H9 (cell line): ENCODE data around the gene SORBS1. TPM values are rescaled to one million over a fixed set of nuclear protein-coding genes. Genes with fewer than 3 reads are reported as not detected.

Source experiments
- DNase-seq: peaks from one replicate; pipeline ENCODE4 v3.0.0-alpha.2; 2017
- H2AFZ ChIP-seq: one replicate; pipeline ENCODE4 v1.6.1; 2013; ENCODE audit warnings: mild to moderate bottlenecking, low read length, control low read depth, moderate library complexity
- H2AK5ac ChIP-seq: 2 replicates; pipeline ENCODE4 v1.6.1; 2013; ENCODE audit warnings: low read length, control low read depth, mixed read lengths; ENCODE audit not compliant: insufficient read length
- H2BK120ac ChIP-seq: one replicate; pipeline ENCODE4 v1.6.1; 2013; ENCODE audit warnings: low read depth, mild to moderate bottlenecking, low read length, control low read depth, inconsistent platforms; ENCODE audit not compliant: poor library complexity, severe bottlenecking
- H2BK12ac ChIP-seq: 2 replicates; pipeline ENCODE4 v1.6.1; 2013; ENCODE audit warnings: low read length, control low read depth, mixed read lengths, low read depth; ENCODE audit not compliant: insufficient read length
- H2BK15ac ChIP-seq: 2 replicates; pipeline ENCODE4 v1.6.1; 2013; ENCODE audit warnings: low read depth, low read length, control low read depth
- H2BK20ac ChIP-seq: one replicate; pipeline ENCODE4 v1.6.1; 2013; ENCODE audit warnings: low read depth, mild to moderate bottlenecking, low read length, control low read depth, inconsistent platforms; ENCODE audit not compliant: poor library complexity, severe bottlenecking
- H2BK5ac ChIP-seq: 2 replicates; pipeline ENCODE4 v1.6.1; 2013; ENCODE audit warnings: low read length, control low read depth, mixed read lengths; ENCODE audit not compliant: insufficient read length
- H3K14ac ChIP-seq: 2 replicates; pipeline ENCODE4 v1.6.1; 2013; ENCODE audit warnings: low read length, control low read depth; ENCODE audit not compliant: insufficient read depth
- H3K18ac ChIP-seq: 2 replicates; pipeline ENCODE4 v1.6.1; 2013; ENCODE audit warnings: low read depth, mild to moderate bottlenecking, mixed read lengths, low read length, control low read depth; ENCODE audit not compliant: insufficient read length
- H3K23ac ChIP-seq: 2 replicates; pipeline ENCODE4 v1.6.1; 2013; ENCODE audit warnings: low read length, control low read depth, mixed read lengths, low read depth; ENCODE audit not compliant: insufficient read length
- H3K23me2 ChIP-seq: 2 replicates; pipeline ENCODE4 v1.6.1; 2013; ENCODE audit warnings: low read depth, mild to moderate bottlenecking, mixed read lengths, low read length, control low read depth; ENCODE audit not compliant: insufficient read length, poor library complexity, severe bottlenecking
- H3K27ac ChIP-seq: 2 replicates; pipeline ENCODE4 v1.5.1; 2013; ENCODE audit warnings: low read length, control low read depth, mixed read lengths, low read depth; ENCODE audit not compliant: insufficient read length
- H3K27me3 ChIP-seq: 2 replicates; pipeline ENCODE4 v1.6.1; 2013; ENCODE audit warnings: low read length, control low read depth, inconsistent platforms; ENCODE audit not compliant: insufficient read depth
- H3K4ac ChIP-seq: 2 replicates; pipeline ENCODE4 v1.6.1; 2013; ENCODE audit warnings: low read depth, mild to moderate bottlenecking, control low read depth, inconsistent platforms, low read length, moderate library complexity
- H3K4me1 ChIP-seq: 2 replicates; pipeline ENCODE4 v1.6.1; 2013; ENCODE audit warnings: low read length, control low read depth, inconsistent platforms; ENCODE audit not compliant: insufficient read depth
- H3K4me2 ChIP-seq: 2 replicates; pipeline ENCODE4 v1.6.1; 2013; ENCODE audit warnings: low read length, control low read depth, mixed read lengths; ENCODE audit not compliant: insufficient read length, insufficient read depth
- H3K56ac ChIP-seq: 2 replicates; pipeline ENCODE4 v1.6.1; 2013; ENCODE audit warnings: low read depth, mild to moderate bottlenecking, mixed read lengths, low read length, control low read depth; ENCODE audit not compliant: insufficient read length
- H3K79me1 ChIP-seq: 2 replicates; pipeline ENCODE4 v1.6.1; 2013; ENCODE audit warnings: low read depth, mild to moderate bottlenecking, moderate library complexity, low read length, control low read depth, inconsistent platforms; ENCODE audit not compliant: insufficient read depth, poor library complexity, severe bottlenecking
- H3K79me2 ChIP-seq: 2 replicates; pipeline ENCODE4 v1.6.1; 2013; ENCODE audit warnings: low read length, control low read depth, inconsistent platforms; ENCODE audit not compliant: insufficient read depth
- H3K9ac ChIP-seq: 2 replicates; pipeline ENCODE4 v1.6.1; 2013; ENCODE audit warnings: low read length, control low read depth, mixed read lengths; ENCODE audit not compliant: insufficient read length; ENCODE audit errors: extremely low read depth
- H3K9me3 ChIP-seq: one replicate; pipeline ENCODE4 v1.6.1; 2013; ENCODE audit warnings: low read depth, low read length, inconsistent platforms; ENCODE audit not compliant: control insufficient read depth
- H3T11ph ChIP-seq: one replicate; pipeline ENCODE4 v1.6.1; 2013; ENCODE audit warnings: mild to moderate bottlenecking, low read length, control low read depth, inconsistent platforms
- H4K20me1 ChIP-seq: one replicate; pipeline ENCODE4 v1.6.1; 2013; ENCODE audit not compliant: control insufficient read depth, insufficient read length, insufficient read depth
- H4K5ac ChIP-seq: 2 replicates; pipeline ENCODE4 v1.6.1; 2013; ENCODE audit warnings: low read depth, mild to moderate bottlenecking, mixed read lengths, low read length, control low read depth; ENCODE audit not compliant: insufficient read length
- H4K8ac ChIP-seq: replicated peaks from 2 replicates; pipeline ENCODE4 v1.6.1; 2013; ENCODE audit warnings: low read length, control low read depth, mixed read lengths, low read depth; ENCODE audit not compliant: insufficient read length
- H4K91ac ChIP-seq: 2 replicates; pipeline ENCODE4 v1.6.1; 2013; ENCODE audit warnings: low read depth, mild to moderate bottlenecking, moderate library complexity, mixed read lengths, low read length, control low read depth; ENCODE audit not compliant: insufficient read length
- H3K27ac Mint-ChIP-seq, 3 experiments: 2 replicates in 2 of 3; 3 replicates in 1 of 3; pipeline ENCODE4 v1.8.0; 2020 to 2021; ENCODE audit warnings: mixed read lengths in 3 of 3, mild to moderate bottlenecking in 1 of 3, moderate library complexity in 1 of 3
- H3K27me3 Mint-ChIP-seq: 2 replicates; pipeline ENCODE4 v1.8.0; 2021; ENCODE audit warnings: low read depth, mild to moderate bottlenecking, moderate library complexity, mixed read lengths
- H3K36me3 Mint-ChIP-seq, 3 experiments: 2 replicates in 2 of 3; 3 replicates in 1 of 3; pipeline ENCODE4 v1.8.0; 2020 to 2021; ENCODE audit warnings: low read depth in 3 of 3, mixed read lengths in 3 of 3; ENCODE audit not compliant: insufficient read depth in 1 of 3
- H3K4me1 Mint-ChIP-seq, 2 experiments: 2 replicates each; pipeline ENCODE4 v1.8.0; 2020; ENCODE audit warnings: mixed read lengths in 2 of 2
- H3K4me3 Mint-ChIP-seq, 2 experiments: 2 replicates in 1 of 2; 3 replicates in 1 of 2; pipeline ENCODE4 v1.8.0; 2020 to 2021; ENCODE audit warnings: mild to moderate bottlenecking in 2 of 2, mixed read lengths in 2 of 2, moderate library complexity in 1 of 2
- H3K9me3 Mint-ChIP-seq, 2 experiments: 2 replicates in 1 of 2; 3 replicates in 1 of 2; pipeline ENCODE4 v1.8.0; 2020; ENCODE audit warnings: mild to moderate bottlenecking in 2 of 2, mixed read lengths in 2 of 2, moderate library complexity in 1 of 2
- WGBS: extraction: QIAGEN DNeasy Blood & Tissue Kit; methylation state at CpG from one replicate; pipeline ENCODE4 v1.1.7; 2013; ENCODE audit warnings: missing lambda C conversion rate, low lambda C conversion rate, mixed read lengths; ENCODE audit not compliant: insufficient read length; ENCODE audit errors: extremely low coverage; 5-methylcytosine and 5-hydroxymethylcytosine counted together
- total RNA-seq: library from RNA; stranded (reverse); gene quantifications from 2 replicates; pipeline ENCODE4 v1.2.1, GENCODE V29; 2021
- TF ChIP-seq, protein P1 (sequence below): fragments of 200-600 bp; sonication (generic); conservative IDR thresholded peaks from 3 replicates; pipeline ENCODE4 v1.8.0; 2021; ENCODE audit warnings: antibody characterized with exemption, mild to moderate bottlenecking

The SORBS1 gene
- total RNA-seq, 1 experiment from 2014 or later: 24.3 TPM

DNA sequence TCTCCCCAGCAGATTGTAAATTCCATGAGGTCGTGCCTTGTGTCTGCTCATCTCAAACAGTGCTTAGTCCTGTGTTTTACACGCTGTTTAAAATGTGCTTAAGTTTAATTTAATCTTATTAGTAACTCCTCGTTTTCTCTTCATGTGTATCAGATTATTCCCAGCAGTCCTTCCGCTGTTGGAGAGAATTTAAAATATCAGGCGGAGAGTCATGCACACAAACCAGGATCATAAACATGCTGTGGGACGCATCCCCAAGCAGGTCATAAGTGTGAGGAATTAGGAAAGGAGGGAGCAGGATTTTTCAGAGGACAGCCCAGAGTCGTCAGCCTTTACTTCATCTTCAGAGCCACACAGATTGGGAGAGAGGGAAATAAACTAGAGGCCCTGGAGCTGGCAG, 4.2 kb upstream of the SORBS1 start:
- Histone ChIP-seq H2BK120ac (no peak overlapping the region), H3K14ac (no peak overlapping the region), H4K5ac (no peak overlapping the region), H3K18ac (no peak overlapping the region), H3K9ac (no peak overlapping the region), H4K20me1 (no peaks in the 10 kb centered on the region), H2AK5ac (no peak overlapping the region), H3K79me1 (no peaks in the 10 kb centered on the region), H3K4ac (no peak overlapping the region), H3K23ac (no peak overlapping the region), H3K56ac (no peak overlapping the region), H3K4me2 (no peak overlapping the region), H3K27me3 (no peaks in the 10 kb centered on the region), H4K91ac (no peak overlapping the region), H3K79me2 (no peaks in the 10 kb centered on the region), H3T11ph (no peak overlapping the region), H2BK15ac (no peak overlapping the region), H3K9me3 (no peaks in the 10 kb centered on the region), H2BK20ac (no peak overlapping the region), H2BK5ac (no peak overlapping the region), H2AFZ (no peak overlapping the region), H3K4me1 (peaks cover 2% of the 10 kb centered on the region; the same call in 1 of the 2 replicates), H3K23me2 (peaks cover 7% of the 10 kb centered on the region), H4K8ac (no peak overlapping the region), H2BK12ac (no peak overlapping the region), H3K27ac (no peak overlapping the region)
- no CpG with 5 or more reads among the region's 7 CpGs for WGBS
- Mint-ChIP-seq H3K9me3 (0 out of 5 replicates have a peak, but pooled peaks cover 0 to 2% of the 10 kb centered on the region in 2 experiments), H3K27me3 (peaks cover 1% of the 10 kb centered on the region), H3K4me1 (peaks cover 2 to 10% of the 10 kb centered on the region in 2 experiments; a peak in 3 of 4 replicates), H3K27ac (0 out of 7 replicates have a peak overlapping the region, but pooled peaks of 1 of the 3 experiments have one; percentile 4), H3K4me3 (no peak overlapping the region), H3K36me3 (no peaks in the 10 kb centered on the region)
- TF ChIP-seq, protein P1, sequence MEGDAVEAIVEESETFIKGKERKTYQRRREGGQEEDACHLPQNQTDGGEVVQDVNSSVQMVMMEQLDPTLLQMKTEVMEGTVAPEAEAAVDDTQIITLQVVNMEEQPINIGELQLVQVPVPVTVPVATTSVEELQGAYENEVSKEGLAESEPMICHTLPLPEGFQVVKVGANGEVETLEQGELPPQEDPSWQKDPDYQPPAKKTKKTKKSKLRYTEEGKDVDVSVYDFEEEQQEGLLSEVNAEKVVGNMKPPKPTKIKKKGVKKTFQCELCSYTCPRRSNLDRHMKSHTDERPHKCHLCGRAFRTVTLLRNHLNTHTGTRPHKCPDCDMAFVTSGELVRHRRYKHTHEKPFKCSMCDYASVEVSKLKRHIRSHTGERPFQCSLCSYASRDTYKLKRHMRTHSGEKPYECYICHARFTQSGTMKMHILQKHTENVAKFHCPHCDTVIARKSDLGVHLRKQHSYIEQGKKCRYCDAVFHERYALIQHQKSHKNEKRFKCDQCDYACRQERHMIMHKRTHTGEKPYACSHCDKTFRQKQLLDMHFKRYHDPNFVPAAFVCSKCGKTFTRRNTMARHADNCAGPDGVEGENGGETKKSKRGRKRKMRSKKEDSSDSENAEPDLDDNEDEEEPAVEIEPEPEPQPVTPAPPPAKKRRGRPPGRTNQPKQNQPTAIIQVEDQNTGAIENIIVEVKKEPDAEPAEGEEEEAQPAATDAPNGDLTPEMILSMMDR: no peak
- DNase-seq: no peak
